T-cell (primary cell): Measurements from ENCODE around the gene ATP2A3. TPM values are rescaled to one million over a fixed set of nuclear protein-coding genes. Genes with fewer than 3 reads are reported as not detected.

Experiments
- ATAC-seq, 4 experiments: fragments of 200-7000 bp in 3 of 4; fragments of 150-1000 bp in 1 of 4; cut with Tn5 transposase; replicated peaks in 1 of 4; 1 replicate in 3 of 4; 2 replicates in 1 of 4; pipeline ENCODE4 v1.10.0; 2021; ENCODE audit warnings: moderate library complexity in 3 of 4, mild to moderate bottlenecking in 2 of 4, moderate number of reproducible peaks in 1 of 4
- CTCF ChIA-PET, 2 donors: fragments of 300-600 bp; sonication (Branson Sonifier 250); formaldehyde crosslinking; loops; one replicate each; lab custom pipeline; 2022; ENCODE audit warnings: antibody characterized with exemption in 2 of 2; lab: Charles Lee
- POLR2A ChIA-PET, 2 donors: fragments of 300-600 bp; sonication (Branson Sonifier 250); formaldehyde crosslinking; loops; one replicate each; lab custom pipeline; 2022; ENCODE audit warnings: antibody characterized with exemption in 2 of 2; lab: Charles Lee
- DNase-seq, 35 experiments: peaks; one replicate each; pipeline versions ENCODE4 v3.0.0 to v3.0.0-alpha.2; 2013 to 2023
- H3K27ac ChIP-seq: one replicate; pipeline ENCODE4 v1.5.1; 2013; ENCODE audit warnings: low read length
- H3K27me3 ChIP-seq, 2 experiments: replicated peaks in 1 of 2; 1 replicate in 1 of 2; 2 replicates in 1 of 2; pipeline versions ENCODE4 v1.6.1 to v1.7.0; 2013; ENCODE audit warnings: low read length in 1 of 2, mixed read lengths in 1 of 2; ENCODE audit not compliant: control insufficient read depth in 2 of 2, insufficient read depth in 2 of 2; ENCODE audit errors: extremely low read depth in 1 of 2
- H3K36me3 ChIP-seq, 2 donors: 1 replicate in 1 of 2; 2 replicates in 1 of 2; pipeline versions ENCODE4 v1.6.1 to v1.7.0; 2013; ENCODE audit warnings: low read length in 1 of 2; ENCODE audit not compliant: control insufficient read depth in 2 of 2, insufficient read depth in 1 of 2; ENCODE audit errors: extremely low read depth in 1 of 2
- H3K4me1 ChIP-seq, 2 experiments: 1 replicate in 1 of 2; 2 replicates in 1 of 2; pipeline versions ENCODE4 v1.6.1 to v1.7.0; 2013; ENCODE audit warnings: low read length in 2 of 2, mixed read lengths in 1 of 2; ENCODE audit not compliant: insufficient read depth in 2 of 2, control insufficient read depth in 1 of 2; ENCODE audit errors: extremely low read depth in 1 of 2
- H3K4me3 ChIP-seq, 2 donors: 1 replicate in 1 of 2; 2 replicates in 1 of 2; pipeline versions ENCODE4 v1.5.1 to v1.7.0; 2013; ENCODE audit warnings: mild to moderate bottlenecking in 2 of 2, low read length in 1 of 2, moderate library complexity in 1 of 2; ENCODE audit not compliant: control insufficient read depth in 1 of 2; ENCODE audit errors: extremely low read depth in 1 of 2
- H3K9me3 ChIP-seq: 2 replicates; pipeline ENCODE4 v1.7.0; 2013
- H3K27ac Mint-ChIP-seq, 2 donors: one replicate each; pipeline ENCODE4 v1.8.0; 2020 to 2021; ENCODE audit warnings: mild to moderate bottlenecking in 2 of 2, mixed read lengths in 2 of 2
- H3K27me3 Mint-ChIP-seq, 2 donors: one replicate each; pipeline ENCODE4 v1.8.0; 2021 to 2022; ENCODE audit warnings: mixed read lengths in 2 of 2
- H3K36me3 Mint-ChIP-seq: one replicate; pipeline ENCODE4 v1.8.0; 2021; ENCODE audit warnings: mixed read lengths
- H3K4me1 Mint-ChIP-seq, 3 donors: one replicate each; pipeline ENCODE4 v1.8.0; 2020 to 2022; ENCODE audit warnings: mixed read lengths in 3 of 3, mild to moderate bottlenecking in 1 of 3
- H3K4me3 Mint-ChIP-seq, 3 donors: one replicate each; pipeline ENCODE4 v1.8.0; 2020 to 2022; ENCODE audit warnings: mild to moderate bottlenecking in 3 of 3, mixed read lengths in 3 of 3, moderate library complexity in 3 of 3
- H3K9me3 Mint-ChIP-seq, 3 donors: one replicate each; pipeline ENCODE4 v1.8.0; 2020 to 2022; ENCODE audit warnings: mixed read lengths in 3 of 3
- WGBS: methylation state at CpG from one replicate; pipeline ENCODE4 v1.1.5; 2013; ENCODE audit warnings: missing lambda C conversion rate; ENCODE audit not compliant: insufficient coverage; 5-methylcytosine and 5-hydroxymethylcytosine counted together
- total RNA-seq, 35 experiments: library from RNA in 6 of 35; stranded (reverse) in 6 of 35; fragments of 120-200 nt in 1 of 35; gene quantifications; one replicate each; pipeline versions ENCODE4 v1.2.1 to v1.2.4 and lab custom pipeline; 2013 to 2026

ATP2A3 gene
- total RNA-seq, 5 donors from 2014 or later (not counting 1 experiment from before 2014, with no cell fraction given): 228 to 303 (median 248) TPM

- POLR2A ChIA-PET: interaction anchor here in 1 of 2 donors (0.5 kb wide), 1 partner anchor 47 kb away, joined by 4 read pairs; no protein-coding TSS in a partner anchor
- CTCF ChIA-PET: interaction anchor here in 1 of 2 donors (0.5 kb wide), 1 partner anchor 214 kb away, joined by 4 read pairs; no protein-coding TSS in a partner anchor
- no peak for ATAC-seq
Observed at GRCh38 chr17:3982541-3983017, 18.3 kb upstream of the ATP2A3 start.

GRCh38 chr17:3982113-3982512 lies 17.9 kb upstream of the ATP2A3 start:
- ATAC-seq: no peak
- no peak overlapping the region for H3K4me3 ChIP-seq
- ChIA-PET CTCF (interaction anchor here in 1 of 2 donors (0.5 kb wide), 1 partner anchor 214 kb away, joined by 4 read pairs; no protein-coding TSS in a partner anchor), POLR2A (interaction anchor here in 1 of 2 donors (0.5 kb wide), 1 partner anchor 47 kb away, joined by 4 read pairs; no protein-coding TSS in a partner anchor)
- Mint-ChIP-seq H3K27ac (no peak overlapping the region), H3K9me3 (no peaks in the 10 kb centered on the region), H3K36me3 (no peaks in the 10 kb centered on the region), H3K4me3 (no peak overlapping the region), H3K27me3 (peaks cover 0 to 2% of the 10 kb centered on the region in 2 donors), H3K4me1 (peaks cover 3 to 5% (median 5%) of the 10 kb centered on the region in 3 donors)
- H3K36me3 ChIP-seq: no peaks in the 10 kb centered on the region
- WGBS: 95% methylated on average over 21 of the region's 21 CpGs
- H3K27ac ChIP-seq: no peak overlapping the region
- peaks cover 0 to 7% of the 10 kb centered on the region in 2 experiments for H3K4me1 ChIP-seq
- H3K27me3 ChIP-seq: peaks cover 0 to 24% of the 10 kb centered on the region in 2 experiments
- no peak for DNase-seq
- no peaks in the 10 kb centered on the region for H3K9me3 ChIP-seq

More at GRCh38 chr17:3982541-3983017, 18.3 kb upstream of the ATP2A3 start:
- WGBS: 92% methylated on average over 5 of the region's 8 CpGs
- Histone ChIP-seq H3K4me3 (no peak overlapping the region), H3K27ac (no peak overlapping the region), H3K4me1 (peaks cover 0 to 7% of the 10 kb centered on the region in 2 experiments), H3K9me3 (no peaks in the 10 kb centered on the region), H3K27me3 (peaks cover 0 to 24% of the 10 kb centered on the region in 2 experiments), H3K36me3 (no peaks in the 10 kb centered on the region)
- H3K27me3 Mint-ChIP-seq: peaks cover 0 to 2% of the 10 kb centered on the region in 2 donors
- H3K4me1 Mint-ChIP-seq: peaks cover 3 to 5% (median 5%) of the 10 kb centered on the region in 3 donors
- H3K27ac Mint-ChIP-seq: no peak overlapping the region
- DNase-seq: no peak
- no peaks in the 10 kb centered on the region for H3K36me3 Mint-ChIP-seq
- H3K4me3 Mint-ChIP-seq: no peak overlapping the region
- no peaks in the 10 kb centered on the region for H3K9me3 Mint-ChIP-seq

GRCh38 chr17:3981455-3981854 lies 17.2 kb upstream of the ATP2A3 start:
- Histone ChIP-seq H3K27ac (no peak overlapping the region), H3K9me3 (no peaks in the 10 kb centered on the region), H3K4me3 (no peak overlapping the region), H3K27me3 (peaks cover 0 to 19% of the 10 kb centered on the region in 2 experiments), H3K36me3 (no peaks in the 10 kb centered on the region), H3K4me1 (peaks cover 0 to 7% of the 10 kb centered on the region in 2 experiments)
- 95% methylated on average over 23 of the region's 23 CpGs for WGBS
- no peaks in the 10 kb centered on the region for H3K36me3 Mint-ChIP-seq
- peaks cover 3 to 5% (median 5%) of the 10 kb centered on the region in 3 donors for H3K4me1 Mint-ChIP-seq
- ATAC-seq (no peak), DNase-seq (no peak)
- H3K27me3 Mint-ChIP-seq: peaks cover 0 to 2% of the 10 kb centered on the region in 2 donors
- no peak overlapping the region for H3K27ac Mint-ChIP-seq
- POLR2A ChIA-PET: no interaction called here
- no peaks in the 10 kb centered on the region for H3K9me3 Mint-ChIP-seq
- CTCF ChIA-PET: no interaction called here
- no peak overlapping the region for H3K4me3 Mint-ChIP-seq

GRCh38 chr17:3980381-3981014 lies 16.3 kb upstream of the ATP2A3 start:
- Mint-ChIP-seq H3K27me3 (peaks cover 0 to 2% of the 10 kb centered on the region in 2 donors), H3K27ac (no peak overlapping the region), H3K4me3 (no peak overlapping the region), H3K36me3 (no peaks in the 10 kb centered on the region), H3K9me3 (no peaks in the 10 kb centered on the region), H3K4me1 (peaks cover 3 to 5% (median 5%) of the 10 kb centered on the region in 3 donors)
- POLR2A ChIA-PET: no interaction called here
- CTCF ChIA-PET: no interaction called here
- ATAC-seq: no peak
- Histone ChIP-seq H3K27ac (no peak overlapping the region), H3K36me3 (no peaks in the 10 kb centered on the region), H3K4me3 (no peak overlapping the region), H3K4me1 (peaks cover 0 to 7% of the 10 kb centered on the region in 2 experiments), H3K27me3 (peaks cover 0 to 9% of the 10 kb centered on the region in 2 experiments), H3K9me3 (no peaks in the 10 kb centered on the region)
- WGBS: 93% methylated on average over 13 of the region's 19 CpGs
- no peak for DNase-seq

- peaks cover 0 to 6% of the 10 kb centered on the region in 2 experiments for H3K4me1 ChIP-seq
- POLR2A ChIA-PET: no interaction called here
- peaks cover 0 to 5% (median 0%) of the 10 kb centered on the region in 3 donors for H3K9me3 Mint-ChIP-seq
- H3K4me3 Mint-ChIP-seq: no peak overlapping the region
- no peak overlapping the region for H3K27ac Mint-ChIP-seq
- H3K36me3 ChIP-seq: no peaks in the 10 kb centered on the region
- no peaks in the 10 kb centered on the region for H3K27me3 Mint-ChIP-seq
- 89% methylated on average over 1 of the region's 4 CpGs for WGBS
- H3K4me1 Mint-ChIP-seq: peaks cover 5 to 7% (median 7%) of the 10 kb centered on the region in 3 donors
- no peak overlapping the region for H3K27ac ChIP-seq
- CTCF ChIA-PET: interaction anchor here in 1 of 2 donors (1.5 kb wide), 1 partner anchor 14 kb away, joined by 3 read pairs; no protein-coding TSS in a partner anchor
- DNase-seq: no peak
- no peaks in the 10 kb centered on the region for H3K36me3 Mint-ChIP-seq
- ATAC-seq: no peak
- peaks cover 0 to 7% of the 10 kb centered on the region in 2 experiments for H3K27me3 ChIP-seq
- no peak overlapping the region for H3K4me3 ChIP-seq
- H3K9me3 ChIP-seq: no peaks in the 10 kb centered on the region
Observed at GRCh38 chr17:3979290-3979611, 15.0 kb upstream of the ATP2A3 start.

GRCh38 chr17:3978421-3979289 lies 14.4 kb upstream of the ATP2A3 start:
- Mint-ChIP-seq H3K36me3 (no peaks in the 10 kb centered on the region), H3K27me3 (no peaks in the 10 kb centered on the region)
- CTCF ChIA-PET: interaction anchor here in 1 of 2 donors (1.5 kb wide), 1 partner anchor 14 kb away, joined by 3 read pairs; no protein-coding TSS in a partner anchor

More at GRCh38 chr17:3978421-3979289, 14.4 kb upstream of the ATP2A3 start:
- 93% methylated on average over 5 of the region's 6 CpGs for WGBS
- H3K4me3 ChIP-seq: no peak overlapping the region
- H3K4me1 Mint-ChIP-seq: peaks cover 5 to 9% (median 5%) of the 10 kb centered on the region in 3 donors
- H3K4me3 Mint-ChIP-seq: no peak overlapping the region
- H3K27ac ChIP-seq: no peak overlapping the region
- H3K36me3 ChIP-seq: no peaks in the 10 kb centered on the region
- POLR2A ChIA-PET: no interaction called here
- ATAC-seq: no peak
- no peak for DNase-seq
- H3K4me1 ChIP-seq: peaks cover 0 to under 1% of the 10 kb centered on the region in 2 experiments
- no peak overlapping the region for H3K27ac Mint-ChIP-seq
- peaks cover 0 to 2% of the 10 kb centered on the region in 2 experiments for H3K27me3 ChIP-seq
- no peaks in the 10 kb centered on the region for H3K9me3 ChIP-seq
- H3K9me3 Mint-ChIP-seq: peaks cover 0 to 5% (median 0%) of the 10 kb centered on the region in 3 donors
